Stimulated activated CD4-positive, alpha-beta T cell treated with anti-CD3 and anti-CD28 coated beads, Interleukin-4, amount 100 ng/mL, for 24 hours (primary cell): ENCODE data around the gene SRCAP.
"Not testable (repeated sequence)": the region's sequence is repeated elsewhere in the genome, so short reads cannot be mapped to it uniquely, and the experiment has no call there.

ENCODE experiments used
- DNase-seq: peaks from one replicate; pipeline ENCODE4 v3.0.0-alpha.2; 2020

The SRCAP gene

DNA sequence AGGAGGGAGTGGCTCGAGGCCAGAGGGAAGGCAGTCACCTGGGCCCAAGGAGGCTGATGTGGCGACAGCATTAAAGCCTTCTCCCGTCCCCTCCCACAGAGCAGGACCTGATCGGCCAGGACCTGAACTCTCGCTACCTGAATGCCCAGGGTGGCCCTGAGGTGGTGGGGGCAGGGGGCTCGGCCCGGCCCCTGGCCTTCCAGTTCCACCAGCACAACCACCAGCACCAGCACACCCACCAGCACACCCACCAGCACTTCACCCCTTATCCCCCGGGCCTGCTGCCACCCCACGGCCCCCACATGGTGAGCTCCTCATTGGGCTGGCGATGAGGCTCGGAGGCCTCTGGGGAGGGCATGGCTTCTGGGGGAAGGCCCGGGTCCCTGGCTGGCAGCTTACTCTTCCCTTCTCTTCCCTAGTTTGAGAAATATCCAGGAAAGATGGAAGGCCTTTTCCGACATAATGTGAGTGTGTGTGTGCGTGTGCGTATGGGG is 34.3 kb upstream of the SRCAP start:
- DNase-seq: no peak

DNA sequence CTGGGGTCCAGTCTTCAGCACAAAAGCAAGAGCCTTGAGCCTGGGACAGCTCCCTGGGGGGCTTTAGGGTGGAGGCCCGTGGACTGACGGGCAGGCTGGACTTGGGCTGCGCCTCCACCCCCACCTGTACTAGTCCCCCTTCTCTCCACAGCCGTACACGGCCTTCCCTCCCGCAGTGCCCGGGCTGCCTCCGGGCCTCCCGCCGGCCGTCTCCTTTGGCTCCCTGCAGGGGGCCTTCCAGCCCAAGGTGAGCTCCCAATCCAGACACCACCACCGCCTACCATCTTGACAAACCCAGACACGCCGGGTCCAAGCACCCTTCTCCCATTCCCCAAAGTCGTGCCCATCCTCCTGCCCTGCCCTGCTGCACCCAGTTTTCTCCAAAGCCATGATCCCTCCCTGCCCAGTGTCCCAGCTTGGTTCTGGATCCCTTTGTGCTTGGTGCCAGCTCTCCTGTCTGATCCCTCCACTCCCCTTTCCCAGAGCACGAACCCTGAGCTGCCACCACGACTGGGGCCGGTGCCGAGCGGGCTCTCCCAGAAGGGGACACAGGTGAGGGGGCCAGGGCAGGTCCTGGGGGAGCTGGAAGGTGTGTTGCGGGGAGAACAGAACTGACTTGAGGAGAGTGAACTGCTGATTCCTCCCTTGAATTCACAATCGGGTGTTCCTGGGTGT is 33.7 kb upstream of the SRCAP start:
- DNase-seq: no peak

DNA sequence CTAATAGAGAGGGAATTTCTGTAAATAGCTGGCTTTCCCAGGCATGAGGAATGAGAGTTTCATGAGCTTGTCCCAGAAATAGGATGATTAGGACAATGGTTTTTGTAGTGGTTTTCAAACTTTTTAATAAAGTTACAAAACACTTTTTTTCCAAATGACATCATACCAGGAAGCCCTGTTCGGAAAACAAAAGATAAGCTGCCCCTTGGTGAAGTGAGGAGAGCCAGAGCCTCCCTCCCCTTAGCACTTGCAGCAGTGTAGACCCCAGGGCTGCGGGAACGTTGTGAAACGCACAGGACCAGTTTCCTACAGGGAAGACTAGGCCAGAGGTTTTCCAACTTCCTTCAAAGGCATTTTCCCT is 33.2 kb upstream of the SRCAP start:
- DNase-seq: no peak

DNA sequence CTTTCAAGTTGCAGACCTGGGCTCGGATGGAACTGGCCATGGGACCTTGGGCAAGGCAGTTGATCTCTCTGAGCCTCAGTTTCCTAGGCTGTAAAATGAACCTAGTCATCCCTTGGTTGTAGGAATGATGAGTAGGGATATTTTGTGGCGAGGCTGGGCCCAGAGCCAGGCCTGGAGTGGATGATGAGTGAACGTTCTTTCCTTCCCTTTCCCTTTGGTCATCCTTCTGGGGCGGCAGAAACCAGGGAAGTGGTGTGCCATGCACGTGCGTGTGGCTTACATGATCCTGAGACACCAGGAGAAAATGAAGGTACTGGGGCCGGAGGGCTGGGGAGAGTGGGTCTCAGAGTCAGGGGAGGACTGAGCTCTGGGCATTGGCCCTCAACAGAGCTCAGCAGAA is 32.3 kb upstream of the SRCAP start:
- no peak for DNase-seq

DNA sequence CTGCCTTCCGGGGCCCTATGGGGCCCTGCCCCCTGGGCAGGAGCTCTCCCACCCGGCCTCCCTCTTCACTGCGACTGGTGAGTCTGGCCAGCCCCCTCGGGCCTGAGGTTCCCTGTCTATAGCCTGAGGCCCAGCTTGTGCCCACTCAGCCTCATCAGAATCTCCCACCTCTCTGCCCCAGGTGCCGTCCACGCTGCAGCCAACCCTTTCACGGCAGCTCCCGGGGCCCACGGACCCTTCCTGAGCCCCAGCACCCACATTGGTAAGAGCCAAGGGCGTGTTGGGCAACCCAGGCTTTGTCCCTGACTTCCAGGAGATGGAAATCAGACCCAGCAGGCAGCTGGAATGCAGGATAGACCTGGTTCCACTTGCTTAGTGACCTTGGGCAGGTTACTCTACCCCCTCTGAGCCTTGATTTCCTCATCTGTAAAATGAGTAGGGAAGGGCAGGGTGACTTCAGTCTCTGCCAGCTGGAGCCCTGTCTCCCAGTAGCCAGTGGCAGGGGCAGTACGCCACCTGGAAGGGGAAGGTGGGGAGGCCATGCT is 31.5 kb upstream of the SRCAP start:
- no peak for DNase-seq

DNA sequence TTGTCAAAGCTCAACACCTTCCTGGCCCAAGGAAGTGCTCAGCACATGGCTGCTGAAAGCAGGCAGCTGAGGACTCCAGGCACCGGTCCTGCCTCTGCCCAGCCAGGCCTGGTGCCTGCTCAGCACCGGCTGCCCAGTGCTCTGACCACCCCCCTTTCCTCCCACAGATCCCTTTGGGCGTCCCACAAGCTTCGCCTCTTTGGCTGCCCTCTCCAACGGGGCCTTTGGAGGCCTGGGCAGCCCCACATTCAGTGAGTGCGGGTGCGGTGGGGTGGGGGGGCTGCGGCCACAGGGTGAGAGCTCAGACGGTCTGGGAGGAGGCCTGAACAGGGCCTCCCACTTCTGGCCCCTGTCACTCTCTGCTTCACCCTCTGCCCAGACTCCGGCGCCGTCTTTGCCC is 30.6 kb upstream of the SRCAP start:
- DNase-seq: no peak

DNA sequence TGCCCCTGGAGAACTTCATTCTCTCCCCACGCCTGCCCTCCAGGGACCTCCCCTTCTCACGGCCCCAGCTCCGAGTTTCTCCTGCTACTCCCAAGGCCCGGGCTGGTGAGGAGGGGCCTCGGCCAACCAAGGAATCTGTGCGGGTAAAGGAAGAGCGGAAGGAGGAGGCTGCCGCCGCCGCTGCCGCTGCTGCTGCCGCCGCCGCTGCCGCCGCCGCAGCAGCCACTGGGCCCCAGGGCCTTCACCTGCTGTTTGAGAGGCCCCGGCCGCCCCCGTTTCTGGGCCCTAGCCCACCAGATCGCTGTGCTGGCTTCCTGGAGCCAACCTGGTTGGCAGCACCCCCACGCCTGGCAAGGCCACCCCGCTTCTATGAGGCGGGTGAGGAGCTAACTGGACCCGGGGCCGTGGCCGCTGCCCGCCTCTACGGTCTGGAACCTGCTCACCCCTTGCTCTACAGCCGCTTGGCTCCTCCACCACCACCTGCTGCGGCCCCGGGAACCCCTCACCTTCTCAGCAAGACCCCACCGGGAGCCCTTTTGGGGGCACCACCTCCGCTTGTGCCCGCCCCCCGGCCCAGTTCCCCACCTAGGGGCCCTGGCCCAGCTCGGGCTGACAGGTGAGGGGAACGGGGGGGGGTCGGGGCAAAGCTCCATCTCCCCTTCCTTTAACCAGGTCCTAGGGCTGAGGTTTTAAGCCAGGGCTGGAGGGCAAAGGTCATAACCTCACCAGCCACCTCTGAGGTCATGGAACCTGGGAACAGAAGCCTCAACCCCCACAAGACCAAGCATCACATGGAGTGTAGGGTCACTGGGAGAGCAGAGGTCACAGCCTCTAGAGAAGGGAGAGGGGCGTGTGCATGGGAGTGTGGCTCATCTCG is 29.7 kb upstream of the SRCAP start:
- no peak for DNase-seq

DNA sequence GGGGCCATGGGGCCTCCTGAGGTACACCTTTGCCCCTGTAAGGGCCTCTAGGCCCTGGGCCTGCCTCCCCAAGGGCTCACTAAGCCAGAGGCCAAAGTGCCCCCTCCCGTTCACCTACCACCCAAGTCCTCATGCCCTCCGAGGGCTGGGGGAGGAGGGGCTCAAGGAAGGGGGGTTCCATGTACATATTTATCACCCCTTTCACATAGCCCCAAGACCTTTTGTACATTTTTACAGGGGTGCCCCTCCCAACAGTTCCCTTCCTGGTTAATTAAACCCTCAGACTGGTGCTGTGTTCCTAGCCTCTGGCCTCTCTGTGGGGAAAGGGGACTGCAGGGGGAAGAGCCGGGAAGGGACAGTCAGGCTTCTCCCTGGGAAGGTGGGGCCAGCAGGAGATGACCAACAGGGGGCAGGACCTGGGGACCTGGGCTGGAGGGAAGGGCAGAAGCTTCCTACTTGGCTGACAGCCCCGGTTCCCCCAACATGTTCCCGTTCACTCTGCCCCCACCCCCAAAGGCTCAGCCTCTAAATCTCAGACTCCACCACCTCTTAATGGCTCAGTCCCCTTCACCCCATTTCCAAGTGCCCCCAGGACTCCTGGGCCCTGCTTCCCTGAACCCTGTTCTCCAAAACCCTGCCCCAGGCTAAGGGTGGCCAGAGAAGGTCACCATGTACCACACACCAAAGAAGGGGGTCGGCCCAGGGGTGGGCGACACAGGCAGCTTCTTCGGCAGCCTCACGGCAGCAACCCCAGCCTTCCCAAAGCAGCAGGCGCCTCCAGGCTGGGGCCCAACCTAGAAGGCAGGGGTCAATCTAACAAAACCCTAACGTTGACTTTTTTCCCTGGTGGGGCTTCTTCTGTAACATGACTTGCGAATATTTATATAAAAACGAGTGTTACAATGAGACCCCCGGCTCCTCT is 28.8 kb upstream of the SRCAP start:
- DNase-seq: no peak

DNA sequence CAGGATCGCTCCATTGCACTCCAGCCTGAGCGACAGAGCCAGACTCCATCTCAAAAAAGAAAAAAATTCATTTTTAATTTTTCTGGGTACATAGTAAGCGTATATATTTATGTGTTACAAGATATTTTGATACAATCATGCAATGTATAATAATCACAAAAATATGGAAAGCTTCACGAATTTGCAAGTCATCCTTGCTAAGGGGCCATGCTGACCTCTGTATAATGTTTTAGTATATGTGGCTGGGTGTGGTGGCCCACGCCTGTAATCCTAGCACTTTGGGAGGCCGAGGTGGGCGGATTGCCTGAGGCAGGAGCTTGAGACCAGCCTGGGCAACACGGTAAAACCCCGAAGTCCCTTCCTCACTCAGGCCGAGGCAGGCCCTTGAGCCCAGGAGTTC is 23.8 kb upstream of the SRCAP start:
- no peak for DNase-seq

DNA sequence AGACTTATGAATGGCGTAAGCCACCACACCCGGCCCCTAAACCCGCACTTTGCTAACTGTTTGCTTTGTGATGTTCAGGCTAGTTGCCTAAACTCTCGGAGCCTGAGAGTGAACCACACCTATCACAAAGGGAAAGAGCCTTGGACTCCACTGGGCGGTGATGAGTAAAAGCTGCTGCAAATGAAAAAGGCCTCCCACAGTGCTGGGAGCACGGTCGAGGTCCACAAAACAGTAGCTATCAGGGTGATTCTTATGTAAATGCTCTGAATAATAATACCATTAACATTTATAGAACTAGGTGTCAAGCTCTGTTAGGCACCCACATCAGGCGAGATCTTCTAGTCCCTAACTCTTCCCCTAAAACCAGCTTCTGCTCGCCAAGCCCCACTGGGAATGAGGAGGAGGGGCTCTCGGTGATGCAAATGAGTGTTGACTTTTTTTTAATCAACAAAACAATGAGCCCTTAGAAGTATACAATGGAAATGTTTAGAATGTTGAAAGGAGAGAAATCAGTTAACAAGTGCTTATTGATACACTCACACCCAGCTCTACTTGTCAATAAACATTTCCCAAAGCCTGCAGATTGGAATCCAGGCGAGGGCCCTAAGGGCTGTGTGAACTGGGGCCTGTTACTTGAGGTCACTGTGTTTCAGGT is 20.9 kb upstream of the SRCAP start:
- DNase-seq: no peak

DNA sequence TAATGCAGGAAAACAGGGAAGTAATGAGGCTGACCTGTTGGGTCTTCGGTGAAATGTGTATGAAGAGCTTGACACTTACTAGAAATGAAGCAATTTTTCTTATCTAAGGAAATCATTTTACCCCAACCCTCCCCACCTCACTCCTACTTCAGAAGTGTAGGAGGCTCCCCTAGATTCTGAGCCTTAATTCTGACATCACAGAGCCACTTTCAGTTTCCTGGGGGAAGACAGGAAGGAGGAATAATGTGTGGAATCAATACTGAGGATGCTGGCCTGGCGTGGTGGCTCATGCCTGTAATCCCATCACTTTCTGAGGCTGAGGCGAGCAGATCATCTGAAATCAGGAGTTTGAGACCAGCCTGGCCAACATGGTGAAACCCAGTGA is 20.4 kb upstream of the SRCAP start:
- DNase-seq: no peak

DNA sequence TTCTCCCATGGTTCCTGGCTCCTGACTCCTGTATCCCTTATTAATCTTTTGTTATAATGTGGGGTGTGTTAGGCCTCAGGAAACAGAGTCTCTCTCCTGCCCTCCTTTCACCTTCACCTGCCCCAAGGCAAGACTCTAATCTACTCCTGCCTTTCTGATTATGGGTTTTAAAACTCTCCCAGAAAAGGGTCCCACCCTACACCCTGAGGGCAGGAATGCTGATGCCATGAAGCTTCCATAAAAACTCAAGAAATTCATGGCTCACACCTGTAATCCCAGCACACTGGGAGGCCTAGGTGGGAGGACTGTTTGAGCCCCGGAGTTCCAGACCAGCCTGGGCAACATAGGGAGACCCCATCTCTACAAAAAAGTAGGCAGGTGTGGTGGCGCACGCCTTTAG is 18.6 kb upstream of the SRCAP start:
- no peak for DNase-seq

DNA sequence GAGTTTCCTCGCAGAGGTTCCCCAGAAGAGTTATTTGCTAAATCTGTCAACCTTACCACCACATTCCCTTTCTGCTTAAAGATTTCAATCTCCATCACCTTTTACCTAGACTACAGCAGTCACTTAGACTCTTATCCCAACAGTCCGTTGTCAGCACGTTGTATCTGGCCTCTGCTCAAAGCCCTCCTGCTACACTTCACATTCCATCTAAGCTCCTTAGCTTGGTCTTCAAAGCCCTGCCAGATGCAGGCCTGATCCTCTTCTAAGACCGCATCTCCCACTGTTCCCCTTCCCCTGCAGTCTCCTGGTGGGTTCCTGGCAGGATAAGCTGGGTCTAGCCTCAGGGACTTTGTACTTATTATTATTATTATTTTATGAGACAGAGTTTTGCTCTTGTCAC is 10.3 kb upstream of the SRCAP start:
- no peak for DNase-seq

DNA sequence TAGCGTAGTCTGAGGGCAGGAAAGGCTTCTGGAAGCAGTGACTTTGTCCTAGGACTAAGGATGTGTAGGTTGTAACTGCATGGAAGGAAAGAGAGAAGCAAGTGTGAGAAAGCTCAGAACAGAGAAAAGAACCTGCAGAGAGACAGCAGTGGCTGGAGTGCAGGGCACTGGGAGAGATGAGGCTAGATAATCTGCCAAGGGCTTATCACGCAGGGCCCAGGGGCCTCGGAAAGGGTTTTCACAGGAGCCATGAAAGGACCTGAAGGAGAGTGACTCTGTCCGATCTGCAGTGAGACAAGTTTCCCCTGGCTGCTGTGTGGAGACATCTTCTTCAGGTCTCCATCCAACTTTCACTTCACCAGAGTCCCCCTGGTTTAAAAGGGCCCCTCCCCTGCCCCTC is 7.1 kb upstream of the SRCAP start:
- no peak for DNase-seq

DNA sequence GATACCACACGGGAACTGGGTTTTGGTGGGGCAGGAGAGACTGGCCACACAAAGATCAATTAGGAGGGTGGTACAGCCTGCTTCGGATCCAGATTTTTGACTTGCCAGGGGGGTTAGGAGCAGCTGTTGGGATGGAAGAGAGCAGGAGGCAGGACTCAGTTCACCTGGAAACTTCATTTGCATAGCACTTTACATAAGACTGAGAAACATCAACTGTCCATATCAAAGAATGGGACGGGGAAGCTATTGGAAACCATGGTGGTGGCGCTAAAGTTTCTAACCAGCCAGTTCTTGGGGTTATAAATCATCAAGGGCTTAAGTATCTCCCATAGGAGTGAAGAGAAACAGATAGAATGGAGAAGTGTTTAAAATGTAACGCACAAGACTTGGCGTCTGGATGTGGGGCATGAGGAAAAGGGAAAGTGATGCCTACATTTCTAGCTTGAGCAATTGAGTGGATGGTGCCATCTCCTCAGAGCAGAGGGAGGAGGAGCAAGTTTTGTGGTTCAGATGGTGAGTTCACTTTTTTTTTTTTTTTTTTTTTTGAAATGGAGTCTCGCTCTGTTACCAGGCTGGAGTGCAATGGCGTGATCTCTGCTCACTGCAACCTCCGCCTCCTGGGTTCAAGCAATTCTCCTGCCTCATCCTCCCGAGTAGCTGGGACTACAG is 6.4 kb upstream of the SRCAP start:
- no peak for DNase-seq

DNA sequence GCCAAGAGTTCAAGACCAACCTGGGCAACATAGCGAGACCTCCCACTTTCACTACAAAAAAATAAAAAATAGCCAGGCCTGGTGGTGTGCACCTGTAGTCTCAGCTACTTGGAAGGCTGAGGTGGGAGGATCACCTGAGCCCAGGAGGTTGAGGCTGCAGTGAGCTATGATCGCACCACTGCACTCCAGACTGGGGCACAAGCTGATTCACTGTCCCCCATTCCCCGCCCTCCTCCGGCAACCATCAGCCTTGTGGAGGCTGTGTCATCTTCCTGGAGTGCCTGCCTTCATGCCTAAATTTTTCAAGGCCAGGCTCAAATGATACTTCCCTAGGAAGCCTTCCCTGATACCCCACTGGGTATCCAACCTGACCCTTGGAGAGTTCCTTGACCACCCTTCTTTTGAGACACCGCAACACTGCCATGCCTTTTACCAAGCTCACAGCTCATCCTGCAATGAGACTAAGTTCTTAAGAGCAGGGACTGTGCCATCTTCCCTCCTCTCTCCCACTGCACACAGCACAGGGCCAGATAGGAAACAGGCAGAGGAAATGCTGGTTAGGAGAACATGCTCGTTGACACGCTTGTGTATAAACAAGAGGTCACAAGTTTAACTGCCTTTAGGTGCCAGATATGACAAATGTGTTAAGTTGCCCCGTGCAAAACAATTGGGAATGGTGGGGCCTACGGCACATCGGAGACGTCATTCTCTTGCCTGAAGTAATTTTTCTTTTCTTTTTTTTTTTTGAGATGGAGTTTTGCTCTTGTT is 3.9 kb upstream of the SRCAP start:
- no peak for DNase-seq

DNA sequence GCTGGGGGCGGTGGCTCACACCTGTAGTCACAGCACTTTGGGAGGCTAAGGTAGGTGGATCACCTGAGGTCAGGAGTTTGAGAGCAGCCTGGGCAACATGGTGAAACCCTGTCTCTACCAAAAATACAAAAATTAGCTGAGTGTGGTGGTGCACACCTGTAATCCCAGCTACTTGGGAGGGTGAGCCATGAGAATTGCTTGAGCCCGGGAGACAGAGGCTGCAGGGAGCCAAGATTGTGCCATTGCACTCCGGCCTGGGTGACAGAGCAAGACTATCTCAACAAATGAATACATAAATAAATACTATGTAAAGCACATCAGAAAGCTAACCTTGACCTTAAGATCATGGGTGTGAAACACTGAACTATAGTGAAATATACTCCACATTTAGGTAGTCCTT is 2.3 kb upstream of the SRCAP start:
- not testable (repeated sequence) for DNase-seq

DNA sequence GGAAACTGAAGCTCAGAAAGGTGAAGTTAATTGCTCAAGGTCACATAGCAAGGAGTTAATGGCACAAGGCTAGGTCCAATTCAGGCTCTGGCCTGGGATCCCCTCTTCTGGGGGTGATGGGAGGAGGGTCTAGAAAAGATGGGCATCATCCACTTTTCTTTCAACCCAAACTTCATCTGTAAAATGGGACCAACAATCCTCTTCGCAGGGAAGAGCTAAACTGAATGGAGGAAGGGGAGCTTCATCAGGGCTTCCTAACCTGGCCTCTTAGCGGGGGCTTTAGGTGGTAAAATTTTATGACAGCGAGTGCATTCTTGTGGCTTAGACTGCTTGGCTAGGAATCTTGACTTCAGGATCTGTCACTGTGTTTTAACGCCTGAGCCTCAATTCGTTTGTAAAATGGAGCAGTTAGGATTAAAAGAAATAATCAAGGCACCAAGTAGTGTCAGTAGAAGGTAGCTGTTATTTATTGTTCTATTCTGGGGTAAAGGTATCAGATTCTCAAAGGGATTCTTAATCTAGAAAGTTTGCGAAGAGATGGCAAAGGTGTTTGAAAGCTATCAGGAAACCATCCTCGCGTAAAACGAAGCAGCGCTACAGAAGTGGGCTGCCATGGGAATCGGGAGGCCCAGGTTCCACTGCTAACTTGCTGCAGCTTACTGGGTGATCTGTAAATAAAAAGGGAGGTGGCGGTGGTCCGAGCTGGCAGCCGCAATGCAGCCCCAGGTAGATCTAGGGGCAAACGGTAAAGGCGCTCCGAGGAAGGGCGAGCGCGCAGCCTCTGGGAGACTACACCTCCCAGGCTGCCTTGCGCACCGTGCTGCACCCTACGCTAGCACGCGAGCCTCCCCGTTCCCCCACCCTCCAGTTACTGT is 1.5 kb upstream of the SRCAP start:
- no peak for DNase-seq

DNA sequence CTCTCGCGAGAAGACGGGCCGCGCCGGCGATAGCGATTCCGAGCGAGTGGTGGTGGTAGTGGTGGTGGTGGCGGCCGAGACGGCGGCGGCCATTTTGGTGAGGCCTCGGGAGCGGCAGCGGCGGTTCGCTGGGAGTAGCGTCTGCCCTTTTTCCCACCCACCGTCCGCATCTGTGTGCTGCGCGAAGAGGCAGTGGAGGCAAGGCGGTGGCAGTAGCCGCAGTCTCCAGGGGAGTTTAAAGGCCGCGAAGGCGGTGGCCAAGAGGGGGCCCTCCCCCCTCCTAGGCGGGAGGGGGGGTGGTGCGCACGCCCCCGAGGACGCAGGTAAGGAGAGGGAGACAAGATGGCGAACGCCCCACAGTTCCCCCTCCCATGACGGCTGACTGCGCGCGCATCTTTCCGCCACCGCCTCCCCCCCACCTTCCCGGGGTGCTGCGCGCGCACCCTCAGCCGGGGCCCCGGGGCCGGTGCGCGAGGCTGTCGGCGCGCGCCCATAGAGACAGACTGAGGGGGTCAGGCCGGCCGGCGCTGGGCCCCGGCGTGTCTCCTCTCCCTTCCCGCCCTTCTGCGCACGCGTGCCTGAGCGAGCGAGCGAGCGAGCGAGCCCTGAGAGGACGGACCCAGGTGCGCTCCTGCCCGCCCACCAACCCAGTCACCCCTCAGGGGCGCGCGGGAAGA is 694 bp upstream of the SRCAP start:
- peak; percentile 99 for DNase-seq
